Placental epithelial cell (primary cell): Measurements from ENCODE around the gene MRAS. TPM values are rescaled to one million over a fixed set of nuclear protein-coding genes. Genes with fewer than 3 reads are reported as not detected.

Experiments
- total RNA-seq: library from RNA; depleted of rRNA; stranded (reverse); fragments of >200 nt; gene quantifications from 2 replicates; pipeline ENCODE4 v1.2.3, GENCODE V29; 2012

Gene MRAS
- 27.9 and 30.2 TPM in 2 replicates for total RNA-seq

DNA sequence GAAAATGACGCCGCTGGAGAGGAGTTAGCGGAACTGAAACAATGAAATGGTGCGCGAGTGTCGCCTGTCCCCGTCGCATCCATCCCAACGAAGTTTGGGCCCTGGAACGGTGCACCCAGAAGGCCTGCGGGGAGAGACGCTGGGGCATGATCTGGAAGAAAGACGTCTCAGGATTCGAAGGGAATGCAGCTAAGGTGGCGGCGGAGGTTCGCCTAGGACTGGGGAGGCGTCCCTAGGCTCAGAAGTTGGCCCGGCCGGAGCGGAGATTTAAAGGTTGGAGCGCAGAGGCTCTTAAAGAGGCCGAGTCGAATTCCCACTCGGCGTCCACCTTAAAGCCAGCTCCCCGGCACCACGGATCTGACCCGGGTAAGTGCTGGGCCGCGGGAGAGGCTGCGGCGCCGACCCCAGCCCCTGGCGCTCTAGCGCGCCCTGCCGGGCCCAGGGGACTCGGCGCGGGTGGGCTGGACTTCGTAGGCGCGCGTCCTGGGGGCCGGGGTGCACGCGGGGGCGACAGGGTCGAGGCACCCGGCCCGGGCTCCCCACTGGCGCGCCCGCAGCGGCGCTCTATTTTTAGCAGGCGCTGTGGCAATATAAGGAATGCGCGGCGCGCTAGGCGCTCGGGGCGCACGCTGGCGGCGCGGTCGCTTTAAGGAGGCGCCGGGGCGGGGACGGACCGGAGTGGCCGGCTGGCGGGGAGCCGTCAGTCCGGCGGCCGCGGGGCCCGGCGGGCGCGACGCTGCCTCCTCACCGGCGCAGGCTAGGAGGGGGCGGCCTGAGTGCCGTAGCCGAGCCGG lies at the start of gene MRAS:
MRAS (plus strand) TSS at position 620 of the 794 bp plus-strand sequence. CDS start 24,305 bp downstream, outside the sequence.

GRCh38 chr3:138329127-138329983 lies 19.0 kb upstream of the MRAS start, which contains the start of gene NME9:
TSS of gene NME9 (minus strand) at chr3:138329851. CDS start at chr3:138329335, 516 bp downstream.

GRCh38 chr3:138434276-138434874 lies 86.0 kb downstream of the MRAS start, which contains the start of gene ESYT3:
TSS of gene ESYT3 (plus strand) at chr3:138434616. CDS start at chr3:138434799, 183 bp downstream.

Other genes starting within 250 kb of the MRAS start
- 27.7 and 38.9 TPM in 2 replicates for gene DZIP1L, start 233.0 kb upstream of the MRAS start, total RNA-seq
- not detected in 2 replicates for gene A4GNT, start 216.2 kb upstream of the MRAS start, total RNA-seq
- 10.6 and 12.8 TPM in 2 replicates for gene DBR1, start 173.7 kb upstream of the MRAS start, total RNA-seq
- gene ARMC8, start 161.3 kb upstream of the MRAS start, total RNA-seq = 110 and 115 TPM in 2 replicates
- under 0.01 TPM in 1 of 2 replicates, not detected in the other for gene NME9, start 18.7 kb upstream of the MRAS start, total RNA-seq
- gene ESYT3, start 86.0 kb downstream of the MRAS start, total RNA-seq = 3.1 and 8.5 TPM in 2 replicates
- 20.0 and 21.2 TPM in 2 replicates for gene CEP70, start 245.7 kb downstream of the MRAS start, total RNA-seq